Thoracic aorta (tissue), 2 donors: ENCODE measurements around the gene LPAR3. TPM values are rescaled to one million over a fixed set of nuclear protein-coding genes. Genes with fewer than 3 reads are reported as not detected.

Source experiments
- ATAC-seq: fragments of 150-250 bp; one replicate; pipeline ENCODE4 v1.8.0; 2017; ENCODE audit warnings: low read depth; ENCODE audit not compliant: insufficient number of reproducible peaks, low FRiP score
- DNase-seq: peaks from one replicate; pipeline ENCODE4 v3.0.0-alpha.2; 2020; ENCODE audit warnings: low spot score
- H3K27ac ChIP-seq, 2 donors: fragments of 200-600 bp; sonication (generic); 1 replicate in 1 of 2; 2 replicates in 1 of 2; pipeline ENCODE4 v1.5.1; 2016; ENCODE audit warnings: mild to moderate bottlenecking in 2 of 2, moderate library complexity in 2 of 2
- H3K27me3 ChIP-seq: fragments of 200-600 bp; sonication (generic); replicated peaks from 2 replicates; pipeline ENCODE4 v1.6.0; 2016; ENCODE audit warnings: mild to moderate bottlenecking; ENCODE audit not compliant: insufficient read depth
- H3K36me3 ChIP-seq: fragments of 200-600 bp; sonication (generic); one replicate; pipeline ENCODE4 v1.5.1; 2016
- H3K4me1 ChIP-seq, 2 donors: fragments of 200-600 bp; sonication (generic); 1 replicate in 1 of 2; 2 replicates in 1 of 2; pipeline versions ENCODE4 v1.5.1 to v1.6.0; 2016; ENCODE audit warnings: low read depth in 2 of 2, mild to moderate bottlenecking in 1 of 2; ENCODE audit not compliant: control insufficient read depth in 1 of 2
- H3K4me3 ChIP-seq: fragments of 200-600 bp; sonication (generic); 2 replicates; pipeline ENCODE4 v1.5.1; 2016; ENCODE audit warnings: mild to moderate bottlenecking
- H3K9me3 ChIP-seq: fragments of 200-600 bp; sonication (generic); 2 replicates; pipeline ENCODE4 v1.5.1; 2016
- total RNA-seq, 2 donors: library from RNA; depleted of rRNA; stranded (reverse); fragments of >200 nt; gene quantifications; one replicate each; pipeline versions ENCODE4 v1.1.0 to v1.2.3, GENCODE V29; 2016
- TF ChIP-seq, protein P1 (sequence below): fragments of 200-600 bp; sonication (generic); IDR thresholded peaks from one replicate; pipeline ENCODE4 v1.5.1; 2019; ENCODE audit warnings: antibody characterized with exemption

Gene LPAR3
- total RNA-seq, 2 donors from 2014 or later = 1.1 to 2.7 TPM

DNA sequence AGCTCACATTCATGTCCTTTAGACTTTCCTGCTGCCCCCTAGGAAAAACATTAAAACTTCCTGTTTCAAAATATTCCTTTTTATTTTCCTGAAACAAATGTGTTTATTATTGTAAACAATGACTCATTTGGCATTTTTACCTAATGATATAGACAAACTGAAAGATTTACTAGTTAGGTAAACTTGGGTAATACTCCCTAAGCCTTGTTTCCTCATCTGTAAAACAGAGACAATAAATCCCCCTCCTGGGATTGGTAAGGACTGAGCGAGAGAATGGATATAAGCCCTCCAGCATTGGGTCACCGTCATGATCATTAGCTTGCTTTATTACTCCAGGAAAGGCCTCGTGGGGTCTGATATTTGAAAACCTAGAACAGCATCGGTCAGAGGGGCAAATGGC lies 59.8 kb downstream of the LPAR3 start:
- ATAC-seq (no peak), DNase-seq (no peak)
- no peak overlapping the region for H3K4me3 ChIP-seq
- no peaks in the 10 kb centered on the region for H3K36me3 ChIP-seq
- peaks cover 6 to 23% of the 10 kb centered on the region in 2 donors for H3K4me1 ChIP-seq
- no peaks in the 10 kb centered on the region for H3K9me3 ChIP-seq
- TF ChIP-seq, protein P1, sequence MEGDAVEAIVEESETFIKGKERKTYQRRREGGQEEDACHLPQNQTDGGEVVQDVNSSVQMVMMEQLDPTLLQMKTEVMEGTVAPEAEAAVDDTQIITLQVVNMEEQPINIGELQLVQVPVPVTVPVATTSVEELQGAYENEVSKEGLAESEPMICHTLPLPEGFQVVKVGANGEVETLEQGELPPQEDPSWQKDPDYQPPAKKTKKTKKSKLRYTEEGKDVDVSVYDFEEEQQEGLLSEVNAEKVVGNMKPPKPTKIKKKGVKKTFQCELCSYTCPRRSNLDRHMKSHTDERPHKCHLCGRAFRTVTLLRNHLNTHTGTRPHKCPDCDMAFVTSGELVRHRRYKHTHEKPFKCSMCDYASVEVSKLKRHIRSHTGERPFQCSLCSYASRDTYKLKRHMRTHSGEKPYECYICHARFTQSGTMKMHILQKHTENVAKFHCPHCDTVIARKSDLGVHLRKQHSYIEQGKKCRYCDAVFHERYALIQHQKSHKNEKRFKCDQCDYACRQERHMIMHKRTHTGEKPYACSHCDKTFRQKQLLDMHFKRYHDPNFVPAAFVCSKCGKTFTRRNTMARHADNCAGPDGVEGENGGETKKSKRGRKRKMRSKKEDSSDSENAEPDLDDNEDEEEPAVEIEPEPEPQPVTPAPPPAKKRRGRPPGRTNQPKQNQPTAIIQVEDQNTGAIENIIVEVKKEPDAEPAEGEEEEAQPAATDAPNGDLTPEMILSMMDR = no peak
- H3K27me3 ChIP-seq = no peaks in the 10 kb centered on the region
- no peak overlapping the region for H3K27ac ChIP-seq

DNA sequence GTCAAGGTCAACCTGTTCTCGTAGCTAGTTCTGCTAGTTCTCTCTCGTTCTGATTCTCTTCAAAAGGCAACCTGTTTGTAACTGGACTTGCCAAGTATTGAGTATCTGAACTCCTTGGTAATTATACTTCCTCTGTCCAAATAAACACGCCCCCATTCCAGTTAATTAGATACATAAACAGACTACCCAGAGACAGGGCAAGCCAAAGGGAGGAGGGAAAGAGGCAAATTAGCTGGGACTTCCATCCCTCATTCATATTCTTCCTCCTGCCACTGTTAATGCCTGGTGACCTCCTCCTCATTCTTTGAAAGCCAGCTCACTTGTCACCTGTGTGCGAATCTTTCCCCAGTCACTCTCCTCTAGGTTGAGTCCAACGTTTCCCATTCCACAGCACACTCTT lies 62.9 kb downstream of the LPAR3 start:
- H3K36me3 ChIP-seq = no peaks in the 10 kb centered on the region
- DNase-seq = no peak
- H3K4me1 ChIP-seq = peaks cover 2 to 13% of the 10 kb centered on the region in 2 donors
- H3K27me3 ChIP-seq = no peaks in the 10 kb centered on the region
- no peak overlapping the region for H3K4me3 ChIP-seq
- TF ChIP-seq, protein P1 = no peak
- H3K27ac ChIP-seq = no peak overlapping the region
- ATAC-seq = no peak
- H3K9me3 ChIP-seq = no peaks in the 10 kb centered on the region

GRCh38 chr1:84827976-84828375 lies 65.0 kb downstream of the LPAR3 start:
- TF ChIP-seq, protein P1 = no peak
- H3K9me3 ChIP-seq = no peaks in the 10 kb centered on the region
- H3K36me3 ChIP-seq = no peaks in the 10 kb centered on the region
- no peaks in the 10 kb centered on the region for H3K27me3 ChIP-seq
- no peaks in the 10 kb centered on the region for H3K4me1 ChIP-seq
- DNase-seq (no peak), ATAC-seq (no peak)
- H3K4me3 ChIP-seq = no peak overlapping the region
- H3K27ac ChIP-seq = no peak overlapping the region

DNA sequence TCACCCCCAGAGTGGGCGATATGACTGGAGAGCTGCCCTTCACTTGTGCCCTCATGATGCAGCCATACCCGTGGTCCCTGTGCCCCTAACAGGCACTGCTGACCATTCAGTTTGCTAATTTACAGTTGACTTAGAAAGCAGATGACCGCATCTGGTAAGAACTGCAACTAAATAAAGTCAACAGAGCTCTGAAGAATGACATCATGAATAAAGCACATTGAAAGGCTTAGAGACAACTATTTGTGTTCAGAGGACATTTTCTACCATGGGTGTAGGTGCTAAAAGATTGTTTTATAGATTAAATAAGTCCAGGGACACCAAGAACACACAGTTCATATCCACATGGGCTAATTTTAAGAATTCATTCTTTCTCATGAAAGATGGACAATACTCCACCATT lies 65.5 kb downstream of the LPAR3 start:
- Histone ChIP-seq H3K36me3 (no peaks in the 10 kb centered on the region), H3K27ac (no peak overlapping the region), H3K27me3 (no peaks in the 10 kb centered on the region), H3K4me3 (no peak overlapping the region), H3K9me3 (no peaks in the 10 kb centered on the region), H3K4me1 (no peaks in the 10 kb centered on the region)
- DNase-seq (no peak), ATAC-seq (no peak)
- TF ChIP-seq, protein P1 = no peak

GRCh38 chr1:84825161-84825560 lies 67.8 kb downstream of the LPAR3 start:
- no peaks in the 10 kb centered on the region for H3K27me3 ChIP-seq
- no peaks in the 10 kb centered on the region for H3K36me3 ChIP-seq
- no peak overlapping the region for H3K27ac ChIP-seq
- DNase-seq (no peak), ATAC-seq (no peak)
- TF ChIP-seq, protein P1 = no peak
- no peaks in the 10 kb centered on the region for H3K4me1 ChIP-seq
- H3K4me3 ChIP-seq = no peak overlapping the region
- H3K9me3 ChIP-seq = no peaks in the 10 kb centered on the region
